ENCODE data around the gene GNAQ. TPM values are rescaled to one million over a fixed set of nuclear protein-coding genes. Genes with fewer than 3 reads are reported as not detected.

The GNAQ gene
- total RNA-seq, 1 experiment from 2014 or later: 28.7 TPM

GRCh38 chr9:77766587-77766986, 265.0 kb downstream of the GNAQ start:
- Histone ChIP-seq H3K36me3 (ENCODE audit: control insufficient read depth in 1 of 2, insufficient read depth in 2 of 2, low read length in 2 of 2) (no peaks in the 10 kb centered on the region), H3K4me3 (replicated peaks in 1 of 2; ENCODE audit: low read depth in 1 of 2, low read length in 2 of 2) (no peak overlapping the region), H3K4me2 (ENCODE audit: low read length) (no peak overlapping the region), H3K27ac (ENCODE audit: low read depth, low read length) (no peak overlapping the region), H3K4me1 (ENCODE audit: control insufficient read depth in 1 of 2, insufficient read depth in 2 of 2, low read length in 2 of 2) (no peaks in the 10 kb centered on the region), H3K9me3 (ENCODE audit: control insufficient read depth in 1 of 2, insufficient read depth in 1 of 2, low read depth in 1 of 2, low read length in 2 of 2) (no peaks in the 10 kb centered on the region), H3K9ac (ENCODE audit: low read length) (no peak overlapping the region), H4K20me1 (ENCODE audit: insufficient read depth) (0 out of 2 replicates have a peak, but pooled peaks cover 4% of the 10 kb centered on the region), H3K9me2 (ENCODE audit: insufficient read depth) (no peaks in the 10 kb centered on the region), H3K79me2 (ENCODE audit: insufficient read depth, low read length) (no peaks in the 10 kb centered on the region), H3K27me3 (ENCODE audit: insufficient read depth, low read length) (no peaks in the 10 kb centered on the region), H2AFZ (ENCODE audit: low read depth, low read length, poor library complexity, severe bottlenecking) (no peak overlapping the region)
- BruUV-seq (replicated peaks): no TSS peak
- DNase-seq (ENCODE audit: low read depth, low spot score) (no peak), ATAC-seq (no peak)
- ChIA-PET CTCF (interaction anchor here (0.9 to 1.7 kb wide), 3 partner anchors 8 to 333 kb away, joined by 4 to 6 read pairs (median 4); no protein-coding TSS in a partner anchor), POLR2A (interaction anchor here (0.6 kb wide), 1 partner anchor 234 kb away, joined by 3 read pairs; no protein-coding TSS in a partner anchor), RAD21 (ENCODE audit: low non-redundant PET in 1 of 2, low total read pairs in 2 of 2, uncharacterized antibody in 2 of 2, unreplicated experiment in 2 of 2) (no interaction called here)
- intact Hi-C loops (cut with micrococcal nuclease): loop anchor here (5.0 kb wide), 1 partner anchor 356 kb away; no protein-coding TSS in a partner anchor
- TF ChIP-seq POLR2A (IDR thresholded peaks at IDR 0.05; ENCODE audit: borderline replicate concordance, extremely low read depth, insufficient read depth, insufficient read length) (no peak), CBX3 (IDR thresholded peaks at IDR 0.05; ENCODE audit: low read depth) (no peak), ATF3 (IDR thresholded peaks at IDR 0.05) (no peak), CTCF (IDR thresholded peaks at IDR 0.05 in 2 of 3, conservative IDR thresholded peaks at IDR 0.05 in 1 of 3; ENCODE audit: borderline replicate concordance in 1 of 3, insufficient read depth in 1 of 3, low read depth in 2 of 3, low read length in 2 of 3) (no peak), EZH2 (IDR thresholded peaks at IDR 0.05) (no peak), SIN3A (IDR thresholded peaks at IDR 0.05; ENCODE audit: low read depth) (no peak), RAD21 (IDR thresholded peaks at IDR 0.05; ENCODE audit: low read depth) (no peak), EZH2phosphoT487 (IDR thresholded peaks at IDR 0.05; ENCODE audit: borderline replicate concordance) (no peak), TCF7L2 (IDR thresholded peaks at IDR 0.05; ENCODE audit: borderline replicate concordance, extremely low read depth, insufficient read depth, insufficient read length) (no peak), FOSL1 (IDR thresholded peaks at IDR 0.05; ENCODE audit: low read depth) (no peak), ELF1 (IDR thresholded peaks at IDR 0.05; ENCODE audit: borderline replicate concordance, low read depth) (no peak), MAX (IDR thresholded peaks at IDR 0.05) (no peak)
- TF ChIP-seq, protein P1, sequence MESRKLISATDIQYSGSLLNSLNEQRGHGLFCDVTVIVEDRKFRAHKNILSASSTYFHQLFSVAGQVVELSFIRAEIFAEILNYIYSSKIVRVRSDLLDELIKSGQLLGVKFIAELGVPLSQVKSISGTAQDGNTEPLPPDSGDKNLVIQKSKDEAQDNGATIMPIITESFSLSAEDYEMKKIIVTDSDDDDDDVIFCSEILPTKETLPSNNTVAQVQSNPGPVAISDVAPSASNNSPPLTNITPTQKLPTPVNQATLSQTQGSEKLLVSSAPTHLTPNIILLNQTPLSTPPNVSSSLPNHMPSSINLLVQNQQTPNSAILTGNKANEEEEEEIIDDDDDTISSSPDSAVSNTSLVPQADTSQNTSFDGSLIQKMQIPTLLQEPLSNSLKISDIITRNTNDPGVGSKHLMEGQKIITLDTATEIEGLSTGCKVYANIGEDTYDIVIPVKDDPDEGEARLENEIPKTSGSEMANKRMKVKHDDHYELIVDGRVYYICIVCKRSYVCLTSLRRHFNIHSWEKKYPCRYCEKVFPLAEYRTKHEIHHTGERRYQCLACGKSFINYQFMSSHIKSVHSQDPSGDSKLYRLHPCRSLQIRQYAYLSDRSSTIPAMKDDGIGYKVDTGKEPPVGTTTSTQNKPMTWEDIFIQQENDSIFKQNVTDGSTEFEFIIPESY (IDR thresholded peaks at IDR 0.05; ENCODE audit: extremely low read depth, insufficient replicate concordance, low read length): no peak
